K562 (cell line): ENCODE results near the gene SCUBE1. TPM values are rescaled to one million over a fixed set of nuclear protein-coding genes. Genes with fewer than 3 reads are reported as not detected.

ENCODE experiments used
- ATAC-seq: fragments of 200-7000 bp; cut with Tn5 transposase; 3 replicates; pipeline ENCODE4 v1.9.1; 2020; ENCODE audit warnings: moderate library complexity
- BruUV-seq: library from RNA; stranded (reverse); fragments of 400-500 nt; replicated peaks from 2 replicates; lab custom pipeline; 2021; lab: Mats Ljungman, UMichigan
- CTCF ChIA-PET: fragments of 300-600 bp; formaldehyde crosslinking; extraction: SDS; loops from one replicate; lab custom pipeline; 2021; ENCODE audit warnings: low intra/inter-chr PET ratio; lab: Yijun Ruan, JAX
- POLR2A ChIA-PET: fragments of 300-600, 350-650 bp; sonication (Branson Sonifier 250); formaldehyde crosslinking; extraction: SDS; loops from one replicate; lab custom pipeline; 2021; ENCODE audit warnings: antibody characterized with exemption, inconsistent platforms; lab: Yijun Ruan, JAX
- DNase-seq, 4 experiments: peaks; one replicate each; pipeline versions ENCODE4 v3.0.0 to v3.0.0-alpha.2; 2011 to 2018; ENCODE audit warnings: low spot score in 3 of 4, mixed read lengths in 3 of 4; ENCODE audit errors: extremely low read depth in 1 of 4
- FAIRE-seq: peaks from 2 replicates; lab custom pipeline; 2011; peaks lifted over from hg19 to GRCh38; lab: Jason Lieb, UNC
- H2AFZ ChIP-seq: 2 replicates; pipeline ENCODE4 v1.6.0; 2011; ENCODE audit warnings: low read depth, low read length, control low read depth, inconsistent platforms
- H3K27ac ChIP-seq: fragments of 200-600 bp; 3 replicates; pipeline ENCODE4 v1.8.0; 2011; ENCODE audit warnings: low read depth, mild to moderate bottlenecking, control low read depth, inconsistent platforms, low read length, moderate library complexity, mixed read lengths; ENCODE audit errors: extremely low read depth
- H3K27me3 ChIP-seq, 2 experiments: fragments of 300-600 bp in 1 of 2; 2 replicates in 1 of 2; 3 replicates in 1 of 2; pipeline versions ENCODE4 v1.6.0 to v1.8.0; 2011; ENCODE audit warnings: inconsistent platforms in 2 of 2, low read length in 2 of 2, mild to moderate bottlenecking in 1 of 2, mixed read lengths in 1 of 2, moderate library complexity in 1 of 2; ENCODE audit not compliant: control insufficient read depth in 2 of 2, insufficient read depth in 2 of 2
- H3K36me3 ChIP-seq: fragments of 300-600 bp; 3 replicates; pipeline ENCODE4 v1.8.0; 2011; ENCODE audit warnings: mild to moderate bottlenecking, low read length, inconsistent platforms; ENCODE audit not compliant: control insufficient read depth, insufficient read depth
- H3K4me1 ChIP-seq, 2 experiments: fragments of 200-600 bp in 1 of 2; replicated peaks in 1 of 2; 2 replicates in 1 of 2; 3 replicates in 1 of 2; pipeline versions ENCODE4 v1.5.1 to v1.8.0; 2011; ENCODE audit warnings: inconsistent platforms in 2 of 2, low read length in 2 of 2, mild to moderate bottlenecking in 1 of 2, mixed read lengths in 1 of 2, moderate library complexity in 1 of 2; ENCODE audit not compliant: control insufficient read depth in 2 of 2, insufficient read depth in 2 of 2
- H3K4me2 ChIP-seq: 2 replicates; pipeline ENCODE4 v1.6.1; 2011; ENCODE audit warnings: low read length, control low read depth, inconsistent platforms, mixed read lengths; ENCODE audit not compliant: insufficient read depth
- H3K4me3 ChIP-seq: fragments of 200-600 bp; sonication (generic), shearing (Covaris generic); 2 replicates; pipeline ENCODE4 v1.5.1; 2016; ENCODE audit warnings: control low read depth, inconsistent platforms
- H3K79me2 ChIP-seq: fragments of 200-600 bp; 3 replicates; pipeline ENCODE4 v1.8.0; 2011; ENCODE audit warnings: low read length, inconsistent platforms; ENCODE audit not compliant: control insufficient read depth, insufficient read depth
- H3K9ac ChIP-seq, 2 experiments: 2 replicates each; pipeline versions ENCODE4 v1.6.0 to v1.6.1; 2011; ENCODE audit warnings: low read depth in 2 of 2, low read length in 2 of 2, control low read depth in 1 of 2, inconsistent platforms in 1 of 2, mild to moderate bottlenecking in 1 of 2, mixed read lengths in 1 of 2; ENCODE audit not compliant: insufficient read depth in 1 of 2
- H3K9me1 ChIP-seq: one replicate; pipeline ENCODE4 v1.6.0; 2011; ENCODE audit warnings: inconsistent platforms, mild to moderate bottlenecking, low read length, moderate library complexity; ENCODE audit not compliant: control insufficient read depth, insufficient read depth
- H3K9me3 ChIP-seq: replicated peaks from 2 replicates; pipeline ENCODE4 v1.5.1; 2011; ENCODE audit warnings: low read depth, low read length, inconsistent platforms; ENCODE audit not compliant: control insufficient read depth, insufficient read depth
- H4K20me1 ChIP-seq: replicated peaks from 2 replicates; pipeline ENCODE4 v1.6.1; 2011; ENCODE audit warnings: low read length, inconsistent platforms, mixed read lengths; ENCODE audit not compliant: control insufficient read depth, insufficient read depth
- CREB3L1 ChIP-seq: fragments of 450-650 bp; IDR thresholded peaks from 2 replicates; pipeline ENCODE4 v1.6.1; 2014; ENCODE audit warnings: low read depth, mild to moderate bottlenecking, moderate library complexity, borderline replicate concordance
- ERF ChIP-seq: fragments of 450-650 bp; formaldehyde crosslinking; IDR thresholded peaks from 2 replicates; pipeline ENCODE4 v1.4.0; 2020; ENCODE audit warnings: mild to moderate bottlenecking, mixed read lengths
- HES1 ChIP-seq: fragments of 450-650 bp; IDR thresholded peaks from 2 replicates; pipeline ENCODE4 v1.6.1; 2016; ENCODE audit warnings: low read depth, mild to moderate bottlenecking, moderate library complexity
- KLF6 ChIP-seq: fragments of 250-450 bp; sonication (Bioruptor Pico); IDR thresholded peaks from 2 replicates; pipeline ENCODE4 v1.4.0; 2020; ENCODE audit warnings: mild to moderate bottlenecking, moderate library complexity, borderline replicate concordance
- NONO ChIP-seq, 2 experiments: fragments of 200-400 bp in 1 of 2; fragments of 450-650 bp in 1 of 2; formaldehyde crosslinking in 1 of 2; IDR thresholded peaks; 2 replicates each; pipeline ENCODE4 v1.6.1; 2017; ENCODE audit warnings: low read depth in 2 of 2, mild to moderate bottlenecking in 2 of 2, moderate library complexity in 2 of 2, low read length in 1 of 2
- RNF2 ChIP-seq: sonication (generic); IDR thresholded peaks from 2 replicates; pipeline ENCODE4 v1.6.1; 2016
- TAL1 ChIP-seq: fragments of 450-650 bp; IDR thresholded peaks from 2 replicates; pipeline ENCODE4 v1.6.1; 2016; ENCODE audit warnings: mild to moderate bottlenecking
- ZNF639 ChIP-seq, 2 experiments: fragments of 200-800 bp in 1 of 2; sonication (Bioruptor generic) in 1 of 2; sonication (generic) in 1 of 2; formaldehyde crosslinking in 1 of 2; IDR thresholded peaks in 1 of 2; conservative IDR thresholded peaks in 1 of 2; 2 replicates each; pipeline versions ENCODE4 v1.5.0 to v1.6.1; 2016 to 2020; ENCODE audit warnings: missing compliant biosample characterization in 1 of 2, missing genetic modification characterization in 1 of 2, missing genetic modification reagents in 1 of 2
- ZNF764 ChIP-seq: fragments of 250-450 bp; sonication (Bioruptor Pico); IDR thresholded peaks from 2 replicates; pipeline ENCODE4 v1.4.0; 2020; ENCODE audit warnings: low read depth, mild to moderate bottlenecking, moderate library complexity
- ZNF77 ChIP-seq: fragments of 250-450 bp; sonication (Bioruptor Pico); IDR thresholded peaks from 2 replicates; pipeline ENCODE4 v1.5.0; 2020
- WGBS: fragments of 100-300 bp; shearing (Covaris generic); methylation state at CpG from one replicate; pipeline ENCODE4 v1.1.6; 2016; ENCODE audit warnings: low coverage, mixed read lengths; ENCODE audit not compliant: insufficient coverage; ENCODE audit errors: missing lambda C conversion rate; 5-methylcytosine and 5-hydroxymethylcytosine counted together
- in situ Hi-C: fragments of 300-500 bp; cut with MboI; formaldehyde crosslinking; loops from 4 replicates; pipeline ENCODE4 v1.15.0; 2018; ENCODE audit warnings: inconsistent platforms, mixed read lengths
- intact Hi-C: fragments of 100-400 bp; cut with micrococcal nuclease; formaldehyde crosslinking; loops from 2 replicates; pipeline ENCODE4 v1.14.2; 2022
- polyA plus RNA-seq, 8 experiments: library from polyadenylated mRNA; depleted of rRNA in 4 of 8; stranded (reverse) in 5 of 8; unstranded in 3 of 8; fragments of >200 nt; fragmentation: Nextera tagmentation in 2 of 8; fragmentation: Illumina TruSeq in 1 of 8; extraction: Ambion mirVana in 2 of 8; extraction: Trizol in 1 of 8; gene quantifications; 2 replicates each; pipeline versions ENCODE4 v1.2.1 to v1.2.3, GENCODE V29; 2011 to 2014; ENCODE audit warnings: inconsistent platforms in 1 of 8, missing spikeins in 1 of 8
- total RNA-seq, 7 experiments: library from RNA; depleted of rRNA in 6 of 7; stranded (reverse); fragments of >200 nt in 6 of 7; fragmentation: Illumina TruSeq in 2 of 7; extraction: Trizol in 2 of 7; gene quantifications; 2 replicates each; pipeline versions ENCODE4 v1.2.1 to v1.2.3, GENCODE V29; 2011 to 2021; ENCODE audit warnings: low replicate concordance in 1 of 7

SCUBE1 gene
- total and polyA plus RNA-seq, 9 of the 15 experiments (the other 6 are each of a cell fraction or from before 2014, with no cell fraction given), result 0.03 to 0.47 (median 0.29) TPM; not detected in 6

GRCh38 chr22:43232445-43232844 is 110.7 kb downstream of the SCUBE1 start (continued):
- no peak for TF ChIP-seq ZNF639 (CRISPR knock-in tag; conservative IDR thresholded peaks at IDR 0.05 in 1 of 2, IDR thresholded peaks at IDR 0.05 in 1 of 2)
- no peak for TF ChIP-seq ZNF77 (CRISPR knock-in tag)
- no peak for TF ChIP-seq RNF2
- no peak for TF ChIP-seq NONO (IDR thresholded peaks at IDR 0.05; ENCODE audit: low read depth in 2 of 2, low read length in 1 of 2)
- TF ChIP-seq TAL1, result no peak

- in situ Hi-C loops, result no loop called here
- 55% methylated on average over 9 of the region's 15 CpGs for WGBS
- POLR2A ChIA-PET, result interaction anchor here (0.6 to 1.3 kb wide), 2 partner anchors 12 to 682 kb away, joined by 3 to 4 read pairs; no protein-coding TSS in a partner anchor
- Histone ChIP-seq H3K27ac (no peak overlapping the region), H3K79me2 (no peaks in the 10 kb centered on the region), H4K20me1 (peaks cover 4% of the 10 kb centered on the region; the same call in 1 of the 2 replicates), H3K4me1 (peaks cover 0 to 36% of the 10 kb centered on the region in 2 experiments; a peak in 2 of 5 replicates), H3K9me1 (no peaks in the 10 kb centered on the region), H3K9me3 (no peaks in the 10 kb centered on the region), H2AFZ (no peak overlapping the region), H3K9ac (no peak overlapping the region), H3K27me3 (peaks cover 0 to 34% of the 10 kb centered on the region in 2 experiments; a peak in 2 of 5 replicates), H3K4me2 (no peak overlapping the region), H3K4me3 (no peak overlapping the region), H3K36me3 (no peaks in the 10 kb centered on the region)
- TF ChIP-seq CREB3L1 (no peak), ZNF764 (CRISPR knock-in tag) (no peak), HES1 (no peak), ERF (CRISPR knock-in tag) (no peak), KLF6 (CRISPR knock-in tag) (no peak)
- DNase-seq (no peak), ATAC-seq (no peak), FAIRE-seq (no peak)
- CTCF ChIA-PET, result interaction anchor here (0.8 to 2.6 kb wide), 4 partner anchors 42 to 156 kb away, joined by 3 to 21 read pairs (median 10); no protein-coding TSS in a partner anchor
- BruUV-seq, result no TSS peak
- intact Hi-C loops, result loop anchor here (1.0 to 5.0 kb wide), 3 partner anchors 41 to 154 kb away; no protein-coding TSS in a partner anchor
Observed at GRCh38 chr22:43231724-43232034, 111.5 kb downstream of the SCUBE1 start.
